H9 (cell line): ENCODE data around the gene GHRHR. TPM values are rescaled to one million over a fixed set of nuclear protein-coding genes. Genes with fewer than 3 reads are reported as not detected.

Experiments used
- DNase-seq: peaks from one replicate; pipeline ENCODE4 v3.0.0-alpha.2; 2017
- H2AFZ ChIP-seq: one replicate; pipeline ENCODE4 v1.6.1; 2013; ENCODE audit warnings: mild to moderate bottlenecking, low read length, control low read depth, moderate library complexity
- H2AK5ac ChIP-seq: 2 replicates; pipeline ENCODE4 v1.6.1; 2013; ENCODE audit warnings: low read length, control low read depth, mixed read lengths; ENCODE audit not compliant: insufficient read length
- H2BK120ac ChIP-seq: one replicate; pipeline ENCODE4 v1.6.1; 2013; ENCODE audit warnings: low read depth, mild to moderate bottlenecking, low read length, control low read depth, inconsistent platforms; ENCODE audit not compliant: poor library complexity, severe bottlenecking
- H2BK12ac ChIP-seq: 2 replicates; pipeline ENCODE4 v1.6.1; 2013; ENCODE audit warnings: low read length, control low read depth, mixed read lengths, low read depth; ENCODE audit not compliant: insufficient read length
- H2BK15ac ChIP-seq: 2 replicates; pipeline ENCODE4 v1.6.1; 2013; ENCODE audit warnings: low read depth, low read length, control low read depth
- H2BK20ac ChIP-seq: one replicate; pipeline ENCODE4 v1.6.1; 2013; ENCODE audit warnings: low read depth, mild to moderate bottlenecking, low read length, control low read depth, inconsistent platforms; ENCODE audit not compliant: poor library complexity, severe bottlenecking
- H2BK5ac ChIP-seq: 2 replicates; pipeline ENCODE4 v1.6.1; 2013; ENCODE audit warnings: low read length, control low read depth, mixed read lengths; ENCODE audit not compliant: insufficient read length
- H3K14ac ChIP-seq: 2 replicates; pipeline ENCODE4 v1.6.1; 2013; ENCODE audit warnings: low read length, control low read depth; ENCODE audit not compliant: insufficient read depth
- H3K18ac ChIP-seq: 2 replicates; pipeline ENCODE4 v1.6.1; 2013; ENCODE audit warnings: low read depth, mild to moderate bottlenecking, mixed read lengths, low read length, control low read depth; ENCODE audit not compliant: insufficient read length
- H3K23ac ChIP-seq: 2 replicates; pipeline ENCODE4 v1.6.1; 2013; ENCODE audit warnings: low read length, control low read depth, mixed read lengths, low read depth; ENCODE audit not compliant: insufficient read length
- H3K23me2 ChIP-seq: 2 replicates; pipeline ENCODE4 v1.6.1; 2013; ENCODE audit warnings: low read depth, mild to moderate bottlenecking, mixed read lengths, low read length, control low read depth; ENCODE audit not compliant: insufficient read length, poor library complexity, severe bottlenecking
- H3K27ac ChIP-seq: 2 replicates; pipeline ENCODE4 v1.5.1; 2013; ENCODE audit warnings: low read length, control low read depth, mixed read lengths, low read depth; ENCODE audit not compliant: insufficient read length
- H3K27me3 ChIP-seq: 2 replicates; pipeline ENCODE4 v1.6.1; 2013; ENCODE audit warnings: low read length, control low read depth, inconsistent platforms; ENCODE audit not compliant: insufficient read depth
- H3K4ac ChIP-seq: 2 replicates; pipeline ENCODE4 v1.6.1; 2013; ENCODE audit warnings: low read depth, mild to moderate bottlenecking, control low read depth, inconsistent platforms, low read length, moderate library complexity
- H3K4me1 ChIP-seq: 2 replicates; pipeline ENCODE4 v1.6.1; 2013; ENCODE audit warnings: low read length, control low read depth, inconsistent platforms; ENCODE audit not compliant: insufficient read depth
- H3K4me2 ChIP-seq: 2 replicates; pipeline ENCODE4 v1.6.1; 2013; ENCODE audit warnings: low read length, control low read depth, mixed read lengths; ENCODE audit not compliant: insufficient read length, insufficient read depth
- H3K56ac ChIP-seq: 2 replicates; pipeline ENCODE4 v1.6.1; 2013; ENCODE audit warnings: low read depth, mild to moderate bottlenecking, mixed read lengths, low read length, control low read depth; ENCODE audit not compliant: insufficient read length
- H3K79me1 ChIP-seq: 2 replicates; pipeline ENCODE4 v1.6.1; 2013; ENCODE audit warnings: low read depth, mild to moderate bottlenecking, moderate library complexity, low read length, control low read depth, inconsistent platforms; ENCODE audit not compliant: insufficient read depth, poor library complexity, severe bottlenecking
- H3K79me2 ChIP-seq: 2 replicates; pipeline ENCODE4 v1.6.1; 2013; ENCODE audit warnings: low read length, control low read depth, inconsistent platforms; ENCODE audit not compliant: insufficient read depth
- H3K9ac ChIP-seq: 2 replicates; pipeline ENCODE4 v1.6.1; 2013; ENCODE audit warnings: low read length, control low read depth, mixed read lengths; ENCODE audit not compliant: insufficient read length; ENCODE audit errors: extremely low read depth
- H3K9me3 ChIP-seq: one replicate; pipeline ENCODE4 v1.6.1; 2013; ENCODE audit warnings: low read depth, low read length, inconsistent platforms; ENCODE audit not compliant: control insufficient read depth
- H3T11ph ChIP-seq: one replicate; pipeline ENCODE4 v1.6.1; 2013; ENCODE audit warnings: mild to moderate bottlenecking, low read length, control low read depth, inconsistent platforms
- H4K20me1 ChIP-seq: one replicate; pipeline ENCODE4 v1.6.1; 2013; ENCODE audit not compliant: control insufficient read depth, insufficient read length, insufficient read depth
- H4K5ac ChIP-seq: 2 replicates; pipeline ENCODE4 v1.6.1; 2013; ENCODE audit warnings: low read depth, mild to moderate bottlenecking, mixed read lengths, low read length, control low read depth; ENCODE audit not compliant: insufficient read length
- H4K8ac ChIP-seq: replicated peaks from 2 replicates; pipeline ENCODE4 v1.6.1; 2013; ENCODE audit warnings: low read length, control low read depth, mixed read lengths, low read depth; ENCODE audit not compliant: insufficient read length
- H4K91ac ChIP-seq: 2 replicates; pipeline ENCODE4 v1.6.1; 2013; ENCODE audit warnings: low read depth, mild to moderate bottlenecking, moderate library complexity, mixed read lengths, low read length, control low read depth; ENCODE audit not compliant: insufficient read length
- H3K27ac Mint-ChIP-seq, 3 experiments: 2 replicates in 2 of 3; 3 replicates in 1 of 3; pipeline ENCODE4 v1.8.0; 2020 to 2021; ENCODE audit warnings: mixed read lengths in 3 of 3, mild to moderate bottlenecking in 1 of 3, moderate library complexity in 1 of 3
- H3K27me3 Mint-ChIP-seq: 2 replicates; pipeline ENCODE4 v1.8.0; 2021; ENCODE audit warnings: low read depth, mild to moderate bottlenecking, moderate library complexity, mixed read lengths
- H3K36me3 Mint-ChIP-seq, 3 experiments: 2 replicates in 2 of 3; 3 replicates in 1 of 3; pipeline ENCODE4 v1.8.0; 2020 to 2021; ENCODE audit warnings: low read depth in 3 of 3, mixed read lengths in 3 of 3; ENCODE audit not compliant: insufficient read depth in 1 of 3
- H3K4me1 Mint-ChIP-seq, 2 experiments: 2 replicates each; pipeline ENCODE4 v1.8.0; 2020; ENCODE audit warnings: mixed read lengths in 2 of 2
- H3K4me3 Mint-ChIP-seq, 2 experiments: 2 replicates in 1 of 2; 3 replicates in 1 of 2; pipeline ENCODE4 v1.8.0; 2020 to 2021; ENCODE audit warnings: mild to moderate bottlenecking in 2 of 2, mixed read lengths in 2 of 2, moderate library complexity in 1 of 2
- H3K9me3 Mint-ChIP-seq, 2 experiments: 2 replicates in 1 of 2; 3 replicates in 1 of 2; pipeline ENCODE4 v1.8.0; 2020; ENCODE audit warnings: mild to moderate bottlenecking in 2 of 2, mixed read lengths in 2 of 2, moderate library complexity in 1 of 2
- WGBS: extraction: QIAGEN DNeasy Blood & Tissue Kit; methylation state at CpG from one replicate; pipeline ENCODE4 v1.1.7; 2013; ENCODE audit warnings: missing lambda C conversion rate, low lambda C conversion rate, mixed read lengths; ENCODE audit not compliant: insufficient read length; ENCODE audit errors: extremely low coverage; 5-methylcytosine and 5-hydroxymethylcytosine counted together
- total RNA-seq: library from RNA; stranded (reverse); gene quantifications from 2 replicates; pipeline ENCODE4 v1.2.1, GENCODE V29; 2021
- TF ChIP-seq, protein P1 (sequence below): fragments of 200-600 bp; sonication (generic); conservative IDR thresholded peaks from 3 replicates; pipeline ENCODE4 v1.8.0; 2021; ENCODE audit warnings: antibody characterized with exemption, mild to moderate bottlenecking

Gene GHRHR
- total RNA-seq, 1 experiment from 2014 or later, result 7.4 TPM

DNA sequence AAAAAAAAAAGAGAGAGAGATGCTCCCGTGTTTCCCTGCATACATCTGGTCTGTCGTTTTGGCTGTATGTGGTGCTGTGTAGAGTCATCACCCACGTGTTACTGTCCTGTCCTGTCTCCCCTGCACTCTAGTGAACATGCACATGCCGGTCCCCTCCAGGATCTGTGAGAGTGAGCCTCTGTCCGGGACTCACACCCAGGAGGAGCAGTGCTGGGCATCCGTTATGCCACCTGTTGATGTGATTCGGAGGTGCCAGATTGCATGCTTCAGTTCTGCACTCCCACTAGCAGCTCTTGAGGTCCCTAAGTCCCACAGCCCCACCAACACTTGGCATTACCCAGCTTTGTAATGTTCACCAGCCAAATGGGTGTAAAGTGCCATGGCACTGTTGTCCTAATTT, 16.4 kb downstream of the GHRHR start:
- no peaks in the 10 kb centered on the region for H3K79me1 ChIP-seq
- no peak overlapping the region for H2AFZ ChIP-seq
- H2BK5ac ChIP-seq, result no peak overlapping the region
- H3K4ac ChIP-seq, result no peak overlapping the region
- H3T11ph ChIP-seq, result no peak overlapping the region
- H2BK15ac ChIP-seq, result no peak overlapping the region
- no peak overlapping the region for H3K18ac ChIP-seq
- H3K27me3 Mint-ChIP-seq, result peaks cover 34% of the 10 kb centered on the region
- no peak overlapping the region for H4K91ac ChIP-seq
- H3K23ac ChIP-seq, result no peak overlapping the region
- no peak overlapping the region for H3K9ac ChIP-seq
- H3K4me1 ChIP-seq, result no peaks in the 10 kb centered on the region; the same call in 1 of the 2 replicates
- H3K36me3 Mint-ChIP-seq, result no peaks in the 10 kb centered on the region
- H3K23me2 ChIP-seq, result no peaks in the 10 kb centered on the region
- no peaks in the 10 kb centered on the region for H3K9me3 ChIP-seq
- no peak overlapping the region for H3K56ac ChIP-seq
- DNase-seq, result peak; percentile 24
- H4K8ac ChIP-seq, result no peak overlapping the region
- TF ChIP-seq, protein P1, sequence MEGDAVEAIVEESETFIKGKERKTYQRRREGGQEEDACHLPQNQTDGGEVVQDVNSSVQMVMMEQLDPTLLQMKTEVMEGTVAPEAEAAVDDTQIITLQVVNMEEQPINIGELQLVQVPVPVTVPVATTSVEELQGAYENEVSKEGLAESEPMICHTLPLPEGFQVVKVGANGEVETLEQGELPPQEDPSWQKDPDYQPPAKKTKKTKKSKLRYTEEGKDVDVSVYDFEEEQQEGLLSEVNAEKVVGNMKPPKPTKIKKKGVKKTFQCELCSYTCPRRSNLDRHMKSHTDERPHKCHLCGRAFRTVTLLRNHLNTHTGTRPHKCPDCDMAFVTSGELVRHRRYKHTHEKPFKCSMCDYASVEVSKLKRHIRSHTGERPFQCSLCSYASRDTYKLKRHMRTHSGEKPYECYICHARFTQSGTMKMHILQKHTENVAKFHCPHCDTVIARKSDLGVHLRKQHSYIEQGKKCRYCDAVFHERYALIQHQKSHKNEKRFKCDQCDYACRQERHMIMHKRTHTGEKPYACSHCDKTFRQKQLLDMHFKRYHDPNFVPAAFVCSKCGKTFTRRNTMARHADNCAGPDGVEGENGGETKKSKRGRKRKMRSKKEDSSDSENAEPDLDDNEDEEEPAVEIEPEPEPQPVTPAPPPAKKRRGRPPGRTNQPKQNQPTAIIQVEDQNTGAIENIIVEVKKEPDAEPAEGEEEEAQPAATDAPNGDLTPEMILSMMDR, result no peak
- H3K4me1 Mint-ChIP-seq, result peaks cover 21 to 24% of the 10 kb centered on the region in 2 experiments
- no peaks in the 10 kb centered on the region for H3K9me3 Mint-ChIP-seq
- H3K4me3 Mint-ChIP-seq, result no peak overlapping the region
- H2BK20ac ChIP-seq, result no peak overlapping the region
- no peak overlapping the region for H3K27ac ChIP-seq
- H2AK5ac ChIP-seq, result no peak overlapping the region
- peaks cover 3% of the 10 kb centered on the region for H4K20me1 ChIP-seq
- no peak overlapping the region for H3K14ac ChIP-seq
- no peaks in the 10 kb centered on the region for H3K79me2 ChIP-seq
- H3K27ac Mint-ChIP-seq, result no peak overlapping the region
- H3K27me3 ChIP-seq, result no peaks in the 10 kb centered on the region
- H4K5ac ChIP-seq, result no peak overlapping the region
- no peak overlapping the region for H2BK120ac ChIP-seq
- H2BK12ac ChIP-seq, result no peak overlapping the region
- WGBS, result no CpG with 5 or more reads among the region's 7 CpGs
- no peak overlapping the region for H3K4me2 ChIP-seq
